ENCODE measurements around the gene MEMO1. TPM values are rescaled to one million over a fixed set of nuclear protein-coding genes. Genes with fewer than 3 reads are reported as not detected.
"Not testable (repeated sequence)": the region's sequence is repeated elsewhere in the genome, so short reads cannot be mapped to it uniquely, and the experiment has no call there.

The MEMO1 gene
- total RNA-seq, 2 donors from 2014 or later = 5.6 to 13.2 TPM

- DNase-seq (no peak), ATAC-seq (no peak)
- Histone ChIP-seq H3K27ac (no peak overlapping the region), H3K4me3 (no peak overlapping the region), H3K4me1 (peaks cover 12% of the 10 kb centered on the region), H3K36me3 (replicated peaks in 1 of 2; ENCODE audit: insufficient read depth in 1 of 2, low read depth in 2 of 2) (no peaks in the 10 kb centered on the region), H3K9me3 (no peaks in the 10 kb centered on the region), H3K27me3 (no peaks in the 10 kb centered on the region)
- no peak for TF ChIP-seq CTCF (IDR thresholded peaks at IDR 0.05)
- no peak for TF ChIP-seq POLR2A (IDR thresholded peaks at IDR 0.05)
- WGBS, 2 donors = 64 to 69% methylated on average over 7 of the region's 7 CpGs
- intact Hi-C loops (cut with DNase I) = no loop called here
Measured at GRCh38 chr2:32043561-32043960, 32.8 kb upstream of the MEMO1 start.

- Histone ChIP-seq H3K27ac (peak within 1 kb of the TSS; percentile 67 to 86 (median 79)), H3K9me3 (no peaks in the 10 kb centered on the region), H3K4me1 (peaks cover 14% of the 10 kb centered on the region), H3K27me3 (no peaks in the 10 kb centered on the region), H3K4me3 (peak within 1 kb of the TSS; percentile 81 to 88), H3K36me3 (replicated peaks in 1 of 2; ENCODE audit: insufficient read depth in 1 of 2, low read depth in 2 of 2) (no peaks in the 10 kb centered on the region)
- 0 to 2% methylated on average over 6 to 43 of the region's 43 CpGs for whole genome bisulfite sequencing, 2 donors
- DNase-seq = peak; percentile 92 to 96 (median 94)
- ATAC-seq = peak; percentile 99
- intact Hi-C loops (cut with DNase I) = no loop called here
- peak in 1 of 7 experiments; percentile 23 for TF ChIP-seq CTCF (IDR thresholded peaks at IDR 0.05)
- TF ChIP-seq POLR2A (IDR thresholded peaks at IDR 0.05) = peak; percentile 75 to 93 (median 93)
Measured at GRCh38 chr2:32039447-32040219, 28.8 kb upstream of the MEMO1 start, which contains the start of gene DPY30. TSS of gene DPY30 (minus strand) at chr2:32039805. CDS start at chr2:32039456, 349 bp downstream.

- H3K36me3 ChIP-seq (replicated peaks in 1 of 2; ENCODE audit: insufficient read depth in 1 of 2, low read depth in 2 of 2); ATAC-seq; DNase-seq; H3K9me3 ChIP-seq; H3K27ac ChIP-seq; H3K4me3 ChIP-seq; intact Hi-C loops (cut with DNase I); H3K4me1 ChIP-seq; H3K27me3 ChIP-seq: not testable (repeated sequence)
- 87 to 91% methylated on average over 8 of the region's 8 CpGs for WGBS, 2 donors
Measured at GRCh38 chr2:32034198-32034887, 23.5 kb upstream of the MEMO1 start.

GRCh38 chr2:32018789-32019482 lies 8.1 kb upstream of the MEMO1 start:
- DNase-seq; H3K27me3 ChIP-seq; H3K9me3 ChIP-seq; H3K4me3 ChIP-seq; H3K4me1 ChIP-seq; ATAC-seq; H3K27ac ChIP-seq; H3K36me3 ChIP-seq (replicated peaks in 1 of 2; ENCODE audit: insufficient read depth in 1 of 2, low read depth in 2 of 2); intact Hi-C loops (cut with DNase I): not testable (repeated sequence)
- 96 to 99% methylated on average over 9 of the region's 9 CpGs for WGBS, 2 donors

- H3K27ac ChIP-seq = no peak overlapping the region
- intact Hi-C loops (cut with DNase I) = no loop called here
Measured at GRCh38 chr2:32012872-32013271, 2.1 kb upstream of the MEMO1 start.

More at GRCh38 chr2:32012872-32013271, 2.1 kb upstream of the MEMO1 start:
- no peak for DNase-seq
- TF ChIP-seq POLR2A (IDR thresholded peaks at IDR 0.05) (no peak), CTCF (IDR thresholded peaks at IDR 0.05) (no peak)
- Histone ChIP-seq H3K4me3 (no peak overlapping the region), H3K36me3 (replicated peaks in 1 of 2; ENCODE audit: insufficient read depth in 1 of 2, low read depth in 2 of 2) (no peaks in the 10 kb centered on the region), H3K9me3 (no peaks in the 10 kb centered on the region), H3K4me1 (peaks cover 11% of the 10 kb centered on the region), H3K27me3 (no peaks in the 10 kb centered on the region)
- no peak for ATAC-seq
- WGBS, 2 donors = 69 to 86% methylated on average over 1 of the region's 1 CpG
